OCI-LY7 (cell line): ENCODE data around the gene SLC66A2.

Experiments used
- EZH2phosphoT487 ChIP-seq: fragments of 200-600 bp; sonication (generic); IDR thresholded peaks from 2 replicates; pipeline ENCODE4 v1.6.1; 2018; ENCODE audit warnings: low read depth, borderline replicate concordance, mild to moderate bottlenecking, mixed run types, antibody characterized with exemption, low read length, moderate library complexity, mixed read lengths
- TF ChIP-seq, protein P1 (sequence below): fragments of 200-600 bp; sonication (generic); conservative IDR thresholded peaks from 2 replicates; pipeline ENCODE4 v1.5.1; 2014; ENCODE audit warnings: mild to moderate bottlenecking, antibody characterized with exemption, low read length, moderate library complexity, mixed read lengths

DNA sequence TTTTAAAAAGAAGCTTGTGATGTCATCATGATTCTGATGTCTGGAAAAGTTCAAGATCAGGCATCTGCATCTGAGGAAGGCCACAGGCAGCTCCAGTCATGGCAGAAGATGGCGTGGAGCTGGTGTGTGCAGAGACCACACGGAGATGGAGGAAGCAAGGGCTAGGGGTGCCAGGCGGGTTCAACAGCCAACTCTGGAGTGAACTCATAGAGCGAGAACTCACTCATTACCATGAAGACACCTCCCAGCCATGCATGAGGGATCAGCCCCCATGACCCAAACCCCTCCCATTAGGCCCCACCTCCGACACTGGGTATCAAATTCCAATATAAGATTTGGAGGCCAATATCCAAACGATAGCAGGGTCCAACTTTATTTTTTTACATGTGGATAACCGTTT, 92.1 kb downstream of the SLC66A2 start:
- TF ChIP-seq, protein P1, sequence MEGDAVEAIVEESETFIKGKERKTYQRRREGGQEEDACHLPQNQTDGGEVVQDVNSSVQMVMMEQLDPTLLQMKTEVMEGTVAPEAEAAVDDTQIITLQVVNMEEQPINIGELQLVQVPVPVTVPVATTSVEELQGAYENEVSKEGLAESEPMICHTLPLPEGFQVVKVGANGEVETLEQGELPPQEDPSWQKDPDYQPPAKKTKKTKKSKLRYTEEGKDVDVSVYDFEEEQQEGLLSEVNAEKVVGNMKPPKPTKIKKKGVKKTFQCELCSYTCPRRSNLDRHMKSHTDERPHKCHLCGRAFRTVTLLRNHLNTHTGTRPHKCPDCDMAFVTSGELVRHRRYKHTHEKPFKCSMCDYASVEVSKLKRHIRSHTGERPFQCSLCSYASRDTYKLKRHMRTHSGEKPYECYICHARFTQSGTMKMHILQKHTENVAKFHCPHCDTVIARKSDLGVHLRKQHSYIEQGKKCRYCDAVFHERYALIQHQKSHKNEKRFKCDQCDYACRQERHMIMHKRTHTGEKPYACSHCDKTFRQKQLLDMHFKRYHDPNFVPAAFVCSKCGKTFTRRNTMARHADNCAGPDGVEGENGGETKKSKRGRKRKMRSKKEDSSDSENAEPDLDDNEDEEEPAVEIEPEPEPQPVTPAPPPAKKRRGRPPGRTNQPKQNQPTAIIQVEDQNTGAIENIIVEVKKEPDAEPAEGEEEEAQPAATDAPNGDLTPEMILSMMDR, result no peak
- TF ChIP-seq EZH2phosphoT487, result no peak
